C4-2B (cell line): ENCODE data around the gene NEDD4L.

ENCODE experiments used
- CTCF ChIP-seq: fragments of 450-650 bp; conservative IDR thresholded peaks from 2 replicates; pipeline ENCODE4 v1.5.1; 2017; ENCODE audit warnings: mild to moderate bottlenecking
- ZFX ChIP-seq: fragments of 450-650 bp; IDR thresholded peaks from 2 replicates; pipeline ENCODE4 v1.6.1; 2017

GRCh38 chr18:58351776-58352175 lies 307.8 kb downstream of the NEDD4L start:
- TF ChIP-seq CTCF (no peak), ZFX (no peak)
